NCI-H2196 (cell line): ENCODE data around the gene KIF6.

Experiments
- DNase-seq: peaks from one replicate; lab custom pipeline; 2025; ENCODE audit not compliant: unreplicated experiment; lab: John Stamatoyannopoulos, UW

The KIF6 gene

DNA sequence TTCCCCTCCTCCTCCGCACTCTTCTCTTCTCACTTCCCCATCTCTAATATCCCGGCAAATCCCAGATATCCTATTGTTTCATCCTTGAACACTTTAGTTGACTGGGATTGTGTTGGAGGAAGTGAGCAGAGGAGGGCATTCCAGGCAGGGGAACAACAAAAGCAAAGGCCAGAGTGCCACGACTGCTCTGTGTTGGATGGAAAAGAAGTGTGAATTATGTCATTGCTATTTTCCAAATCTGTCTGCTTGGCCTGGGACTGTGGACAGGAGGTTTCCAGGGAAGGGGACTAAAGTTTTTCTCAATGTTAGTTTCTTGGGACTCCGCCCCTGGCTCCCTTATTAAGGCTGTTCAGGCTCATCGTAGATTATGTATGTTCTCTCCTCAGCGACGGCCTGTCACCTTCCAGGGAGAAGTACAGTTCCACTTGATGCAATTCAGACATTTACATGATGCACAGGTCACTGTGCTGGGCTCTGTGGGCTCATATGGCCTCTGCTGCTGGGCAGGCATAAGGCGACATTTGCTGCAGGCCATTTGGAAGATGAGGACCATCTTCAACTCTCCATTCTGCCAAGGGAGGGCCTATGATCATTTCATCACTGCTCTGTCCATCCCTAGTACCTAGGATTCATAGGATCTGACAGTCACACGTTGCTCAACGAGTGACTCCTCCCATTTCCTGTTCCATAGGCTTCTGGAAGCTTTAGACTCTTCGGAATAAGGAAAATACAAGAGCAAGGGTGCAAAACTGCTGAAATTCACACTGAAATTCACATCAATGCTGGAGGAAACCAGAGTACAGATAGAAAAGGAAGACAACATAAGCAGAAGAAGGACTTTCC lies 303.6 kb downstream of the KIF6 start:
- DNase-seq: no peak

DNA sequence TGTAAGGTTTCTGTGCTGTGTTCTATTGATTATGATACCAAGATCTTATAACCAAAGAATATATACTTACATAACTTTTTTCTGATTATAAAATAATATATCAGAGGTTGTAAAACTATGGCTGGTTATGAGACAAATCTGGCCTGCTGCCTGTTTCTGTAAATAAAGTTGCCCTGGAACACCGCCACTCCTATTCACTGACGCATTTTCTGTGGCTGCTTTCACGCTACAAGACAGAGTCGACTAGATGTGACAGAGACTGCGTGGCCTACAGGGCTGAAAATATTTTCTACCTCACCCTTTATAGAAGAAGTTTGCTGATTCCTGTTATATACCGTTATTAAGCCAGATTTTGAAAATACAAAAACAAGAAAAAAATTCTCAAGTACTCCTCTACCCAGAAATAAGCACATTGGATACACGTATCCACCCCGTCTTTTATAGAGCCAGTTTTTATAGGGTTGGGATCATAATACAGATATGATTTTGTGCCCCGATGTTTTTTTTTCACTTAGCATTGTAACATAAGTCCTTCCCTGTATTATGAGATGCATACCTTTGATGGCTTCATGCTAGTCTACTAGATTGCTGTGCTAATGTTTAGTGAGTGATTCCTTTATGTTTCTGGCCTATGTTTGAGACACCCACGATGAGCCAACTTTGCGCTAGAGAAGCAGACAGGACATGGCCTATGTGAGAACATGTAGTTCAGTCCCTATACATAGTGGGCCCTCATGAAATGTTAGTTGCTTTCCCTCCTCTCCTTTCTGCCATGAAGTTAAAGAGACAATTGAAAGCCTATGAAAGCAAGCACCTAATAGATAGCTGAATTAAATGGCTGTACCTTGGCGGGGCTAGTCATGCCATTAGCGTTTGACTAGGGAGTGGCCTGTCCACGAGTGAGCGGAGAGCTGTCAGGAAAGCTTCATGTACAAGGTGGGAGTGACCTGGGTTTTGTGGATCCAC lies 304.6 kb downstream of the KIF6 start:
- no peak for DNase-seq

DNA sequence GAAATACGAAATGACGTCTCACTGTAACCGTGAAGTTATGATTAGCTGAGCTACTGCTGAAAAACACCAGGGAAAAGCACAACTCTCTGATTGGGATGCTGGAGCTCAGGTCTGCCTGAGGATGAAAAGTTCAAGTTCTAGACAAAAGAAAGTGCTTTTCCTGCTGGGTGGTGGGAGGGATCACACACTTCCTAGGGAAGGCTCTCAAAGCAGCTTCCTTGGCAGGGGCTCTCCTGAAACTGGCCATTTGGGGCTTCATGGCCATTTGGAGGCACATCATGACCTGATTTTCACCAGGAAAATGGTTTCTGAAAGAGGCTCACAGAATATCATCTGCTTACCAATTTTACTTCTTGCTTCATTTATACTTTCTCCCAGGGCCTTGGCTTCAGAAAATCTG lies 305.6 kb downstream of the KIF6 start:
- DNase-seq: no peak

DNA sequence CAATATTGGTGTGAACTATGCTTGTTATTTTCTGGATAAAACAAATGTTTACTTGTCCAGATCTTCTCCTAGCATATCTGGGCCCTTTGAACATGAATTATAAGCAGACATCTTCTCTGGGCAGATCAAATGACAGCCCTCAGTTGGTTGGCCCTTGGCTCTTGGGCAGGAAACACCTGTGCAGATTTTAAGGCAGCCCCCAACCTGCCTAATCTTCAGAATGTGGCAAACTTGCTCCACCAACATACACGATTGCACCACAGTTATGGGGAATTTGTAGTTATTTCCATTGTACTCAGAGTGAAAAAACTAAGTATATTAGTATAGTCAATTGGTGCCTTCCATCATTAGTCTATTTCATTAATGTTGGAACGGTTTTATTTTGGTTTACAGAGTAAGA lies 307.8 kb downstream of the KIF6 start:
- no peak for DNase-seq

DNA sequence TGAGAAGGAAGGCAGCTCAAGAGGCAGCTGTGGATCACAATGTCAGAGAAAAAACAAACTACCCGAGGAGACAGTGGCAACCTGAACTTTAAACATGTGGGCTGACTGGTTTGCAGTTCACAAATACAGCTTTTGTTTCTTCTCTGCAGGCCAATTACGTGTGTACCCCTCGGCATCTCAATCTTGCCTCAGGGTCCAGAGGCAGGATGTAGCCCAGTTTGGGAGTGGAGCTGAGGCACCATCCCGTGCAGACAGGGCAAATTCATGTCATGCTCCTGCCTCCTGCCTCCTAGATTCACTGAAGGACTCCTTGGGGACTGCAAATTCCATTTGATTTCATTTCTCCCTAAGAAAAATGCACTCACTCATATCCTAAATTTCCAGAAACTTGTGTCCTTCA lies 308.5 kb downstream of the KIF6 start:
- DNase-seq: no peak

DNA sequence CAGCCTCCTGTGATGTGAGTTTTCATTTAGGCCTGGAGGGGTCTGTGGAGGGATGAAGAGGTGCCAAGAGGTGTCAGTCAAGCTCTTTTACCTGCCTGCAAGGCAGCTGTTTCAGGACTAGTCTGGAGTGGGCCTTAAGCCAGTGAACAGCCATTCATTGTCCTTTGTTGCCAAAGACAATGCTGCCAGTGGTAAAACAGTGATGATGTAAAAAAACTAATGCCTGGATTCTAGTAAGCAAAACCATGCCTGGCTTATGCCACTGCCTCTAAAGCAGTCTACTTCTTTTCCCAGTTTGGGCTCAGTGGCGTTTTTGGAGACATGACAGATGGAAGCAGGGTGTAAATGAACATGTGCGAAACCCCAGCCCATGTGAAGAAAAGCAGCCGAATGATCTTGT lies 309.2 kb downstream of the KIF6 start:
- DNase-seq: no peak

DNA sequence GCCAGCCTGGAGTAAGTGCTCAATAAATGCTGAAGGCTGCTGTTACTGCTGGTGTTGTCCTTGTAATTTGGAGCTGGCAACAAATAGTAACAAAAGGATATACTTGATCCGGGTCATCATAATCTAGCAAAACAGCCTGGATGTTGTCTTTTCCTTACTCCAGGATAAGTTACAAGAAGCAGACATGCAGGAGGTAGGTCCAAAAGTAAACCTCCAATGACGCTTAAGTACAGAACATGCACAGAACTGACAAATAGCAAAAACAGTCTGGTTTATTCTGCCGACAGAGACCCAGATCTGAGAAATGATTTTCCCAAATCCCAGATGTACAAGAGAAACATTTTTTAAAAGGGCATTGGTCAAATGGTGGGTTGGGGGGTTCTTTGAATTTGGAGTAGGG lies 309.7 kb downstream of the KIF6 start:
- no peak for DNase-seq

DNA sequence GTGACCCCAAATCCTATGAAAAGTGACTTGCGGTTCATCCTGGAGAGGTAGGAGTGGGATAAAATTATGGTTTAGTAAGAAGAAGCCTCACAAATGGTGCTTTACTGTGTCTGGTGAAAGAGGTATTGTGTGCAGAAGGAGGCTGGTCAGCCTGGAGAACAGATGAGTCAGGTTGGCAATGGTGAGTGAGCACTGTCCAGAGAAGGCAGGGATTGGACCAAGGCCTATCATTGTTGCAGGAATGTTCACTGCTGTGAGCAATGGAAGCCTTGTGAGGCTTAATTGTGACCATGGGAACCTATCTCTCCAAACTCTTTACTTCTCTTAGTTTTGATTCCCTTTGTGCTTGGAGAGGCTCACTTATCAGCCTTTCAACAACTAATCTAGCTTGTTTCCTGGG lies 313.7 kb downstream of the KIF6 start:
- DNase-seq: no peak

DNA sequence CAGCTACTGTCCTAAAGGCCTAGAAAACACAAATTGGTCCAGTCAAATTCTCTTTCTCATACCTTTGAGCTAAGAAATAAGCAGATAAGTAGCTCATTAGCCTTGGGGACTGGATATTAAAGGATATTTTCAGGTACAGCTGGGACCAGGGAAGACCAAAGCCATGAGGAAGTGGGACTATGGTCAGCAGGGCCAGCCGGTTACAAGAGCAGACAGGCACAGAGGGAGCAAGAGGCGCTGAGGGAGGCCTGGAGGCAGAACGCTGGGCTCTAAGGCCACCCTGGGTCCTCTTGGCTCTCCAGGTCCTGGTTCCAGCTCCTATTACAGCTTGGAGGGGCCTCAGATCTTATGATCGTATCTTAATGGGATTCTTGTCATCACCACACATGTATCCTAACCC lies 314.2 kb downstream of the KIF6 start:
- no peak for DNase-seq

DNA sequence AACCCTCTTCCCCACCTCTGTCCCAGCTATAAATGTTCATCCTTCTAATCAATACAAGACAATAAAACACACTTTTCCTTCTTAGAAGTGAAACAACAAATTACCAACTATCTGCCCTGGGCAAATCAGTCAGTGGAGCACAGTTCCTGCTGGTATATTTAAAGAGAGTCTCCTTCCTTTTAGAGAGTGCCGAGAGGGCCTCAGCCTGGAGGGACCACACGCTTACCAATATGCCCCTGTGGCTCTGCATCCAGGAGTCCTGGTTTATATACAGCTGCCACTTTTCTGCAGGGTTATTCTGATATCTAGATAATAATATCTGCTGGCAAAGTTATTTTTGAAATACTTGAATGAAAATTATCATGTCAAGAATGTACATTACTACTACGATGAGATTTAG lies 315.3 kb downstream of the KIF6 start:
- no peak for DNase-seq

DNA sequence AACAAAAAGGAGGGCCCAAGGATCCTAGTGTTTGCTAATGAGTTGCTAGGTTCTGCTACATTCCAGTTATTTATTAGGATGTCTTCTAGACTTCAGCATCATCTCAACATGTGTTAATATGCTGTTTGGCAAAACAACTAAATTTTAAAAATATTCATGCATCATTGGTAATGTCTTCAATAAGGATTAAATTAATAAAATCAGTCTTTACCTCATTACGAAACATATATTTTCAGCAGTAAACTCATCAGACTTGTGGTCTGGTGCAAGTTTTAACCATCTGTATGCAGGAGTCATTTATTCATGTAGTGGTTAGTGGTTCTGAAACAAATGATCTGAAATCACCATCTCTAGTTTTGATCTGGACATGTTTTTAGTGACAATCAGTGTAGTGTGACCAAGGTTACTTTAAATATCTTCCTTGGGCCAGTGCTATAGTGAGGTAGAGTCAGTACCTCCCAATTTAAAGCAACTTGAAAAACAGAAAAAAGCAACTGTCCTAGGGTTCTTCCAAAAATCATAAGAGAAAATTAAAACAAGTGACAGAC lies 317.7 kb downstream of the KIF6 start:
- DNase-seq: no peak

DNA sequence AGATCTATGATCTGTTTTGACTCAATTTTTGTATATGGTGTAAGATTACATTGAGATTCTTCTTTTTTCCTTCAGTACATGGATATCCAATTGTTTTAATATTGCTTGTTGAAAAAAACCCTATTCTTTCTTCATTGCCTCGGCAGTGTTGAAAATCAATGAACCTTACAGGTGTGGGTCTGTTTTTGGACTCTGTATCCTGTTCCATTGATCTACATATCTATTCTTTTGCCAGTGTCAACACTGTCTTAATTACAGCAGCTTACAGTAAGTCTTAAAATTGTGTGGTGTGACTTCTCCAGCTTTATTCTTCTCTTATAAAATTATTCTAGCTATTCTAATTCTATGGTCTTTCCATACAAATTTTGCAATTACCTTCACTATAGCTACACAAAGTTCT lies 320.9 kb downstream of the KIF6 start:
- DNase-seq: no peak

DNA sequence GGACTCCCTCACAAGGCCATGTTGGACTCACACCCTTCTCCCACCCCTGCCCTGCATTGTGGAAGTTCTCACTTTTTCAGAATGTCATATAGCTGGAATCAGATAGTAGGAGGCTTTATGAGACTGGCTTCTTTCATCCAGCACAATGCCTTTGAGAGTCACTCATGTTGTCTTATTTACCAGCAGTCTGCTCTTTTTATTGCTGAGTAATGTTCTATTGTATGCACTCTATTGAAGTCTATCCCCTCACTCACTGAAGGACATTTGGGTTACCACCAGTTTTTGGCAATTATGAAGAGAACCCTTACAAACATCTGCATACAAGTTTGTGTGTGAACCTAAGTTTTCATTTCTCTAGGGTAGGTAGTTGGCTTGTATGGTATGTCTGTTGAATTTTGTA lies 321.9 kb downstream of the KIF6 start:
- no peak for DNase-seq

DNA sequence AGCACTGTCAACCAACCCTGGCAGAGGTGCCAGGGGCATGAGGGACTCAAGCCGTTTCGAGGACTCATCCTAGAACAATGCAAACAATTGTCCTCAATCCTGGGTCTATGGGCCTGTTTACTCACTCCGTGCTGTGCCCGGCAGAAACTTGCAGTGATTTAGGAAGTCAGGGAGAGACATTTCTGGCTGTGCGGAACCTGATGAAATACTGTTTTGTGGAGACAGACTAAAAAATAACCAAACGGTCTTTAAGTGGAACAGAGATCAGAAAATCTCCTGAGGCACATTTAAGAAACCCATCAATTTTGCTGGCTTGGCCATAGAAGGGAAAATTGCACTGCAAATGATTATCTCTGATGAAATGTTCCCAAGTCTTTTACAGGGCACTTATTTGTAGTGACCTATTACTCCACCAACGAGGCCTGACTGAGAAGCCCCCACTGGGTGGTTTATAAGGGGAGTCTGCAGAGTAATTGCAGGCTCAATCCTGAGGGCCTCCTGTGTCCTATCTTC lies 322.9 kb downstream of the KIF6 start:
- no peak for DNase-seq

DNA sequence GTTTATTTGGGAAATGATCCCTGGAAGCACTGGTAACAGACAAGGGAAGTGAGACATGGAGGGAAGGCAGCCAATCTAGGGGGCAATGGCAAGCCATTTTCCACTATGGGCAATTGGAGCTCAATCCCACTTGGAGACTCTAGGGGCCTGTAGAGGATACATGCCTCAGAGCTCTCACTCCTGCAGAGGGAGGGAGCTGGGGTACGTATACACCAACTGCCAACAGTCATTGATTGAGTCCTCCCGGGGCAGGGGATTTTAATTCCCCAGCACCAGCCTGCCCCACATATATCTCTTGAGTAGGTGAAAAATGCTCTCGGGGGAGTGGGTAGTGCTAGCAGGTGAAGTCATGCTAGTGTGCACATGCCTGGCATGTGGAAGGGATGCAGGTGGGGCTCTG lies 323.8 kb downstream of the KIF6 start:
- no peak for DNase-seq

DNA sequence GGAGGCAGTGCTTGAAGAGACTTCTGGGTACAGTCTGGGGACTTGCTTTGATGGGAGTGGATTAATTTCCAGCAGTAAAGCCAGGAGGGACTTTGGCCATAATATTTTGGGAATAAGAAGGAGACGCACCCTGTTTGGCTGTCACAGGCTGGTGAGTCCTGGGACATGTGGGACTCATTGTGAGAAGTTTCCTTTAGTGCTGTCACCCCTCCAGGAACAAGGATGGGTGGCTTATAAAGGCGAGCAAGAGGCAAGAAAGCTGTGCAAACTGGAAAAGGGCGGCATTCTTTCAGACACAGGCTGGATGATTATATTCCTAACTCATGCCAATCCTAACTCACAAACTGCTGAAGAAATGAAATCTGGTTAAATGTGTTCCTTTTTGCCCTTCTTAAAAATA lies 325.2 kb downstream of the KIF6 start:
- DNase-seq: no peak

DNA sequence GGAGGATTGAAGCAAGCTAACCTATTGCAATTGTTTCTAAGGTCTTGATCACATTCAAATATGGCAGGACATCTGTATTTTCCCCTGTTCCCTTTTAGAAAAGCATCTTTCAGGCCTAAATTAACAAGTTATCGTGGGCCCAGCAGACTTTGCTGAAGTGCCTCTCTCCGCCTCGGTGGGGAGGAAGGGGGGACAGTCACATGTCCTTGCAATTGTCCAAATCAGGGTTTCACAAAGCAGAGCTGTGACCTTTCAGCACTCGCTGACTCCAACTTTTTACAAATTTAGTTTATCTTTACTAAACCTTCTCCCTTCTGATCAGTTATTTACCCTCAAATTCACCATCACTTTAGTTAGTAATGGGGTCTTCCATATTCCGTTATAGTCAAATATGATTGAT lies 328.4 kb downstream of the KIF6 start:
- no peak for DNase-seq

DNA sequence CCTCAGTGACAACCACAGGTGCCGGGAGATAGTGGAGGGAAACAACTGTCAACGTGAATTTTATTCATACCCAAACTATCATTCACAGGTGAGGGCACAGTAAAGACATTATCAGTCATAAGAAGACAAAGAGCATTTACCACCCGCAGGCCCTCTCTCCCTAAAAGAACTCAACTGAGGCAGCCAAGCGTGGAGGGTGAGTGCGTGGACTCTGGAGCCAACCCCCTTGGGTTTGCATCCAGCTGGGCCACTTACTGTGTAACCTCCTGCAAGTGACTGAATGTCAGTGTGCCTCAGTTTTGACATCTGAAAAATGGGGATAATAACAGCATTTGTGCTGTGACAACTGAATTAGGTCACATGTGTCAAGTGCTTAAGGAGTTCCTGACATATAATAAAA lies 332.1 kb downstream of the KIF6 start:
- no peak for DNase-seq

DNA sequence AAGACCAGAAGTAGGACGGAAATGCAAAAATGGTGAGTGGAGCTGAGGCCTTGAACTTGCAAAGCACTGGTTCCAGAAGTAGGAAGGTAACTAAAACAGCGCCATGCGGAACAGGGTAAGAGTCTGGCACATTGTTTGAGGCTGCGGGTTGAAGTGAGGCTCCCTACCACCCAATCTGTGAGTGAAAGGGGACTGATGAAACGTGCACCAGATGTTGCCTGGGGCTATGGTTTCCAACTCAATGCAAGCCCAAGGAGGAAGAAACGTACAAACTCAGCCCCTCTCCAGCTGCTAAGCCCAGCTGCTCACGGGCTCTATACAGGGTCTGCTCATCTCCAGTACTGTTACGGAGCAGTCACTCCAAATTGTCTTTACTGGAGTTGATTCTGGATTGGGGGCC lies 334.0 kb downstream of the KIF6 start:
- no peak for DNase-seq

DNA sequence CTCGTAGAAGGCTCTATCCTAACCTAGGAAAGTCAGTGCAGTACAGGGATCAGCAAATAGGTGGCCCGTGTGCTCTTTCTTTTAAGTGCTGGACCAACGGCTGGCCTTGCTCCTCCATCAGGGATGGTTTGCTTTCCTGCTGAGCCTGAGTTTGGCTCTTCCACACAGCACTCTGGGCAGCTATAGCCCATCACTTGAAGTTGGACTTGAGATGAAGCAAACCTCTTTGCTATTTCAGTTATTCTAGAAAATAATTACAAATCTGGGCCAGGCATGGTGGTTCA lies 335.8 kb downstream of the KIF6 start:
- no peak for DNase-seq

DNA sequence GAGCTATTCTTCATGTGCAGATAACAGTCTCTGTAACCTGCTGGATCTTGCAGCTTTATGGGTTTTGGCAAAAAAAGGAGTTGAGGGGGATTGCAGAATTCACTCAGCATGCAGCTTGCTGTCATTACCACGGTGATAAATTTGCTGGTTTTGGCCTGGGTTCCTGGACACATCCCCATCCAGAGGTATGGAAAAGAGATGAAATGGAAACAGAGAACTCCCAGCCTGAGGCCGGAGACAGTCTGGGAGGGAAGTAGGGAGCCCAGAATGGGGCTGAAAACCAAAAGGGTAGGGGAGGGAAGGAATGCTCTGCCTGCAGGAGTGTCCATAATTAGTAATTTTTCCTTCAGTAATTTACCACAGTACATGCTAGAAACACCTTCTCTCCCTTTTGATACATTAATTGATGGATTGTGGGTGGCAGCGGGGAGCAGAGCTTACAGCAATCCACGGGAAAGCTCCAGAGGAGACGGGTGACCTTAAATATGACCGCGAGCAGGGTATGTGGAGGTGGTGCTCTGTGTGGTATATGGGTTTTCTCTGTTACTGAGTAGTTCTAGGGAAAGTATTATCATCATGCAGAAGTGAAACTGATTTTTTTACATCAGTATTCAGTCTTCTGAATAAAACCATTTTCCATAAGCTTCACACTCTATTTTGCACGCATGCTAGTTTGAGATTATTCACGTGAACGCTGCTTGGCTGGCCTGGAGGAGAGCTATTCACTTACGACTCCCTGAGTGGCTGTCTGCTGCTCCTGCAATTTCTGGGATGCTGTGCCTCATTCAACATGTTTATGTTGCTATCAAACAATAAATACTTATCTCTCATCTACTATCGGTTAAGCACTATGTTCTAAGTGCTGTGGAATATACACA lies 336.4 kb downstream of the KIF6 start:
- DNase-seq: no peak
